Mesenchymal stem cell (in vitro differentiated cells and primary cell): ENCODE data around the gene SCGB1C2.

Source experiments
- DNase-seq: peaks from one replicate; pipeline ENCODE4 v3.0.0-alpha.2; 2013
- H2AFZ ChIP-seq: one replicate; pipeline ENCODE4 v1.6.1; 2013; ENCODE audit warnings: low read depth, mild to moderate bottlenecking, control low read depth, inconsistent platforms, low read length, moderate library complexity
- H2AK5ac ChIP-seq: 2 replicates; pipeline ENCODE4 v1.6.1; 2013; ENCODE audit warnings: low read length, moderate library complexity, mild to moderate bottlenecking, inconsistent platforms; ENCODE audit not compliant: severe bottlenecking
- H2BK120ac ChIP-seq: one replicate; pipeline ENCODE4 v1.6.1; 2013; ENCODE audit warnings: low read depth, mild to moderate bottlenecking, inconsistent platforms, low read length, moderate library complexity
- H2BK12ac ChIP-seq, 2 experiments: one replicate each; pipeline ENCODE4 v1.6.1; 2013; ENCODE audit warnings: inconsistent platforms in 2 of 2, low read length in 2 of 2, mild to moderate bottlenecking in 2 of 2, moderate library complexity in 2 of 2, control low read depth in 1 of 2
- H2BK15ac ChIP-seq: one replicate; pipeline ENCODE4 v1.6.1; 2013; ENCODE audit warnings: mild to moderate bottlenecking, low read depth, inconsistent platforms; ENCODE audit not compliant: poor library complexity, severe bottlenecking
- H2BK5ac ChIP-seq: 2 replicates; pipeline ENCODE4 v1.6.1; 2013; ENCODE audit warnings: low read depth, mild to moderate bottlenecking, low read length, control low read depth, inconsistent platforms; ENCODE audit not compliant: poor library complexity, severe bottlenecking
- H3K14ac ChIP-seq, 2 experiments: one replicate each; pipeline ENCODE4 v1.6.1; 2013; ENCODE audit warnings: inconsistent platforms in 2 of 2, low read length in 2 of 2, control low read depth in 1 of 2, mild to moderate bottlenecking in 1 of 2, moderate library complexity in 1 of 2
- H3K18ac ChIP-seq, 2 experiments: one replicate each; pipeline ENCODE4 v1.6.1; 2013; ENCODE audit warnings: inconsistent platforms in 2 of 2, low read length in 2 of 2, control low read depth in 1 of 2, low read depth in 1 of 2, mild to moderate bottlenecking in 1 of 2
- H3K23ac ChIP-seq, 2 experiments: one replicate each; pipeline ENCODE4 v1.6.1; 2013; ENCODE audit warnings: inconsistent platforms in 2 of 2, low read length in 2 of 2, mild to moderate bottlenecking in 2 of 2, moderate library complexity in 2 of 2, control low read depth in 1 of 2
- H3K27ac ChIP-seq: 2 replicates; pipeline ENCODE4 v1.5.1; 2013; ENCODE audit warnings: mild to moderate bottlenecking, moderate library complexity, low read length, control low read depth, inconsistent platforms; ENCODE audit not compliant: poor library complexity, severe bottlenecking
- H3K27me3 ChIP-seq, 2 experiments: 2 replicates each; pipeline versions ENCODE4 v1.6.1 to v1.7.0; 2013; ENCODE audit warnings: low read length in 2 of 2, mild to moderate bottlenecking in 2 of 2, moderate library complexity in 2 of 2, control low read depth in 1 of 2, inconsistent platforms in 1 of 2; ENCODE audit not compliant: control insufficient read depth in 1 of 2, insufficient read depth in 1 of 2
- H3K36me3 ChIP-seq, 2 experiments: 2 replicates each; pipeline versions ENCODE4 v1.6.1 to v1.7.0; 2013; ENCODE audit warnings: low read length in 2 of 2, control low read depth in 1 of 2, inconsistent platforms in 1 of 2, low read depth in 1 of 2, mild to moderate bottlenecking in 1 of 2; ENCODE audit not compliant: insufficient read depth in 2 of 2, control insufficient read depth in 1 of 2
- H3K4ac ChIP-seq, 2 experiments: one replicate each; pipeline ENCODE4 v1.6.1; 2013; ENCODE audit warnings: inconsistent platforms in 2 of 2, low read length in 2 of 2, mild to moderate bottlenecking in 2 of 2, moderate library complexity in 2 of 2, control low read depth in 1 of 2, low read depth in 1 of 2
- H3K4me1 ChIP-seq: 2 replicates; pipeline ENCODE4 v1.6.1; 2013; ENCODE audit warnings: low read depth, low read length, control low read depth; ENCODE audit not compliant: control insufficient read depth, insufficient read depth
- H3K4me2 ChIP-seq: 2 replicates; pipeline ENCODE4 v1.6.1; 2013; ENCODE audit warnings: low read length, mild to moderate bottlenecking, inconsistent platforms; ENCODE audit not compliant: poor library complexity, severe bottlenecking
- H3K4me3 ChIP-seq, 2 experiments: 2 replicates each; pipeline versions ENCODE4 v1.5.1 to v1.7.0; 2013; ENCODE audit warnings: low read length in 2 of 2, mild to moderate bottlenecking in 2 of 2, control low read depth in 1 of 2, low read depth in 1 of 2; ENCODE audit not compliant: insufficient read depth in 1 of 2
- H3K79me1 ChIP-seq: replicated peaks from 2 replicates; pipeline ENCODE4 v1.6.1; 2013; ENCODE audit warnings: mild to moderate bottlenecking, control low read depth, low read length, inconsistent platforms; ENCODE audit not compliant: poor library complexity, severe bottlenecking
- H3K9ac ChIP-seq: 2 replicates; pipeline ENCODE4 v1.7.0; 2013; ENCODE audit warnings: mild to moderate bottlenecking, low read length, moderate library complexity
- H3K9me3 ChIP-seq: 2 replicates; pipeline ENCODE4 v1.7.0; 2013; ENCODE audit warnings: mild to moderate bottlenecking, low read length; ENCODE audit not compliant: control insufficient read depth
- H4K8ac ChIP-seq: one replicate; pipeline ENCODE4 v1.6.1; 2013; ENCODE audit warnings: inconsistent platforms, mild to moderate bottlenecking, low read length, moderate library complexity
- H4K91ac ChIP-seq: one replicate; pipeline ENCODE4 v1.6.1; 2013; ENCODE audit warnings: mild to moderate bottlenecking, low read length, inconsistent platforms
- WGBS: methylation state at CpG from one replicate; pipeline ENCODE4 v1.1.7; 2013; ENCODE audit warnings: mixed read lengths; 5-methylcytosine and 5-hydroxymethylcytosine counted together

The SCGB1C2 gene

GRCh38 chr17:157901-158300, 20.5 kb downstream of the SCGB1C2 start:
- Histone ChIP-seq H2BK12ac (no peak overlapping the region), H3K14ac (no peak overlapping the region), H3K4ac (no peak overlapping the region), H2AFZ (no peak overlapping the region), H3K36me3 (peaks cover 0 to 2% of the 10 kb centered on the region in 2 experiments), H3K4me3 (no peak overlapping the region), H3K23ac (no peak overlapping the region), H3K9ac (no peak overlapping the region), H4K91ac (no peak overlapping the region), H2BK15ac (no peak overlapping the region), H2BK5ac (no peak overlapping the region), H2BK120ac (no peak overlapping the region), H3K9me3 (no peaks in the 10 kb centered on the region), H3K27ac (no peak overlapping the region), H3K27me3 (peaks cover 10 to 41% of the 10 kb centered on the region in 2 experiments), H2AK5ac (no peak overlapping the region), H3K79me1 (no peaks in the 10 kb centered on the region), H3K4me1 (peaks cover 3% of the 10 kb centered on the region), H3K18ac (no peak overlapping the region), H4K8ac (no peak overlapping the region), H3K4me2 (no peak overlapping the region)
- no peak for DNase-seq
- 75% methylated on average over 4 of the region's 4 CpGs for WGBS

DNA sequence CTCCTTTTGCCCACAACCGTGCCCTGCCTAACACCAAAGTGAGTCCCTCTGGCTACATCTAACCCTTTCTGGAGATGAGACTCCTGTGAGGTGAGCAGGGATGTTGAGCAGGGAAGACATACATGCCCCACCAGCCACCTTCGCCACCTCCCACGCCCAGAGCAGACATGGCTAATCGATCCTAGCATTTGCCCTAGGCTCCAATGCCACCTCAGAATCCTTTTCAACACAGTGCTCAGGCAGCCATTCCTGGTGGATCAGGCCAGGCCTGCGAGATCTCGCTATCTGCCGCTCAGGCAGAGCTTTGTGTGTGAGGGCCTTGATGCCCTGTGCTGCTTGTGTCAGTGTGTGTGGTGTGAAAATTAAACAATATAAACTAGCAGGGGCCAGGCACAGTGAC, 21.0 kb downstream of the SCGB1C2 start:
- no peak overlapping the region for H3K4me2 ChIP-seq
- no peak overlapping the region for H3K23ac ChIP-seq
- no peak overlapping the region for H2BK120ac ChIP-seq
- H3K36me3 ChIP-seq: peaks cover 0 to 2% of the 10 kb centered on the region in 2 experiments
- H3K9ac ChIP-seq: no peak overlapping the region
- H3K4me1 ChIP-seq: no peaks in the 10 kb centered on the region
- no peak overlapping the region for H2BK5ac ChIP-seq
- H3K18ac ChIP-seq: no peak overlapping the region
- no peak for DNase-seq
- 91% methylated on average over 7 of the region's 7 CpGs for WGBS
- no peak overlapping the region for H2BK12ac ChIP-seq
- no peak overlapping the region for H4K91ac ChIP-seq
- no peak overlapping the region for H3K14ac ChIP-seq
- H3K27ac ChIP-seq: no peak overlapping the region
- no peak overlapping the region for H2AK5ac ChIP-seq
- no peaks in the 10 kb centered on the region for H3K79me1 ChIP-seq
- no peak overlapping the region for H3K4me3 ChIP-seq
- no peaks in the 10 kb centered on the region for H3K9me3 ChIP-seq
- H2AFZ ChIP-seq: no peak overlapping the region
- no peak overlapping the region for H2BK15ac ChIP-seq
- H3K4ac ChIP-seq: no peak overlapping the region
- no peak overlapping the region for H4K8ac ChIP-seq
- H3K27me3 ChIP-seq: peaks cover 10 to 41% of the 10 kb centered on the region in 2 experiments

- H3K9ac ChIP-seq: no peak overlapping the region
- no peak overlapping the region for H3K4me3 ChIP-seq
- H2AFZ ChIP-seq: no peak overlapping the region
- peaks cover 10 to 37% of the 10 kb centered on the region in 2 experiments for H3K27me3 ChIP-seq
- H4K91ac ChIP-seq: no peak overlapping the region
- no peaks in the 10 kb centered on the region for H3K9me3 ChIP-seq
- no peak overlapping the region for H3K27ac ChIP-seq
- no peak for DNase-seq
- H3K36me3 ChIP-seq: peaks cover 0 to 2% of the 10 kb centered on the region in 2 experiments
- H2BK12ac ChIP-seq: no peak overlapping the region
- H3K4me1 ChIP-seq: peaks cover 5% of the 10 kb centered on the region
- no peak overlapping the region for H2BK120ac ChIP-seq
- 96% methylated on average over 13 of the region's 15 CpGs for WGBS
- H2BK15ac ChIP-seq: no peak overlapping the region
- no peak overlapping the region for H3K14ac ChIP-seq
- no peaks in the 10 kb centered on the region for H3K79me1 ChIP-seq
- H3K18ac ChIP-seq: no peak overlapping the region
- no peak overlapping the region for H4K8ac ChIP-seq
- no peak overlapping the region for H3K4ac ChIP-seq
- H2AK5ac ChIP-seq: no peak overlapping the region
- no peak overlapping the region for H2BK5ac ChIP-seq
- H3K4me2 ChIP-seq: no peak overlapping the region
- no peak overlapping the region for H3K23ac ChIP-seq
Observed at GRCh38 chr17:159609-160008, 22.2 kb downstream of the SCGB1C2 start.

DNA sequence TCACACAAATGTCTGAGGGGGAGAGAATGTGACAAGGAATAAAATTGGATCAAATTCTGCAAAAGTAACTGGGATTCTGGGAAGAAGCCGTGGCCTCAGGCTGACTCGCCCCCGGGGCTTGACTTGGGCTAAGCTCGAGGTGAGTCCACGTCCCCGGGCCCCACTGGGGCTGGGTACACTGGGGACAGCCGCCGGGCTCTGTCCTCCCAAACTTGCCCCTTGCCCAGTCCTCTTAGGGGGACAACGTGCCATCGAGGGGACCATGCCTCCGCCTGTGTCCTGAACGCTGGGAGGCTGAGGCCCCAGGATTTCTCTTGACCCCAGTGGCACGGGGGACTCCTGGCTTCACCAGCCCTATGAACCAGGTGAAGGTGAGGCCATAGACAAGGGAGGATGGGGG, 23.0 kb downstream of the SCGB1C2 start:
- Histone ChIP-seq H3K27me3 (peaks cover 10 to 37% of the 10 kb centered on the region in 2 experiments), H3K14ac (no peak overlapping the region), H3K9me3 (no peaks in the 10 kb centered on the region), H3K27ac (no peak overlapping the region), H4K8ac (no peak overlapping the region), H3K9ac (no peak overlapping the region), H3K4me1 (peaks cover 5% of the 10 kb centered on the region), H4K91ac (no peak overlapping the region), H3K4ac (no peak overlapping the region), H2BK12ac (no peak overlapping the region), H2BK5ac (no peak overlapping the region), H3K4me3 (no peak overlapping the region), H2AFZ (no peak overlapping the region), H2BK15ac (no peak overlapping the region), H3K79me1 (no peaks in the 10 kb centered on the region), H3K36me3 (peaks cover 0 to 2% of the 10 kb centered on the region in 2 experiments), H2BK120ac (no peak overlapping the region), H2AK5ac (no peak overlapping the region), H3K4me2 (no peak overlapping the region), H3K23ac (no peak overlapping the region), H3K18ac (no peak overlapping the region)
- DNase-seq: no peak
- WGBS: 90% methylated on average over 13 of the region's 13 CpGs
